Body of pancreas (tissue), 4 donors: ENCODE results near the gene LIPE. TPM values are rescaled to one million over a fixed set of nuclear protein-coding genes. Genes with fewer than 3 reads are reported as not detected.

Source experiments
- ATAC-seq: fragments of 150-250 bp; one replicate; pipeline ENCODE4 v1.9.1; 2016
- DNase-seq, 4 donors: peaks; one replicate each; pipeline ENCODE4 v3.0.0-alpha.2; 2019
- H3K27ac ChIP-seq, 4 donors: fragments of 200-600 bp; sonication (generic); 1 replicate in 3 of 4; 2 replicates in 1 of 4; pipeline versions ENCODE4 v1.5.1 to v1.6.1; 2016 to 2019; ENCODE audit warnings: mild to moderate bottlenecking in 1 of 4, mixed read lengths in 1 of 4, moderate library complexity in 1 of 4
- H3K27me3 ChIP-seq, 2 donors: fragments of 200-600 bp; sonication (generic); one replicate each; pipeline ENCODE4 v1.6.0; 2016; ENCODE audit warnings: mild to moderate bottlenecking in 1 of 2
- H3K36me3 ChIP-seq, 2 donors: fragments of 200-600 bp; sonication (generic); replicated peaks in 1 of 2; 2 replicates each; pipeline ENCODE4 v1.5.1; 2016; ENCODE audit warnings: low read depth in 2 of 2; ENCODE audit not compliant: insufficient read depth in 1 of 2
- H3K4me1 ChIP-seq: fragments of 200-600 bp; sonication (generic); one replicate; pipeline ENCODE4 v1.6.0; 2016
- H3K4me3 ChIP-seq, 2 donors: fragments of 200-600 bp; sonication (generic); 1 replicate in 1 of 2; 2 replicates in 1 of 2; pipeline ENCODE4 v1.5.1; 2016 to 2019
- H3K9me3 ChIP-seq, 3 donors: fragments of 200-600 bp; sonication (generic); 1 replicate in 2 of 3; 2 replicates in 1 of 3; pipeline ENCODE4 v1.5.1; 2016
- POLR2A ChIP-seq, 3 donors: fragments of 450-650 bp; IDR thresholded peaks; one replicate each; pipeline ENCODE4 v1.6.1; 2016; ENCODE audit warnings: antibody characterized with exemption in 3 of 3, mild to moderate bottlenecking in 2 of 3
- WGBS, 2 donors: methylation state at CpG; one replicate each; pipeline ENCODE4 v1.1.5; 2017; 5-methylcytosine and 5-hydroxymethylcytosine counted together
- intact Hi-C: fragments of 100-400 bp; cut with DNase I; formaldehyde crosslinking; loops from one replicate; pipeline ENCODE4 v1.15.1; 2023
- total RNA-seq, 2 donors: library from RNA; depleted of rRNA; stranded (reverse); fragments of >200 nt; gene quantifications; one replicate each; pipeline ENCODE4 v1.1.0, GENCODE V29; 2016
- TF ChIP-seq, protein P1 (sequence below), 7 experiments: fragments of 450-650 bp in 4 of 7; fragments of 200-600 bp in 3 of 7; sonication (generic) in 3 of 7; IDR thresholded peaks; one replicate each; pipeline ENCODE4 v1.5.1; 2016 to 2019; ENCODE audit warnings: antibody characterized with exemption in 7 of 7

The LIPE gene
- total RNA-seq, 2 donors from 2014 or later: 8.3 to 357 TPM

- Histone ChIP-seq H3K9me3 (no peaks in the 10 kb centered on the region), H3K4me3 (no peak overlapping the region), H3K27me3 (no peaks in the 10 kb centered on the region), H3K27ac (no peak overlapping the region), H3K4me1 (peaks cover 11% of the 10 kb centered on the region), H3K36me3 (no peaks in the 10 kb centered on the region)
- WGBS, 2 donors: 44 to 47% methylated on average over 4 of the region's 4 CpGs
- TF ChIP-seq, protein P1, sequence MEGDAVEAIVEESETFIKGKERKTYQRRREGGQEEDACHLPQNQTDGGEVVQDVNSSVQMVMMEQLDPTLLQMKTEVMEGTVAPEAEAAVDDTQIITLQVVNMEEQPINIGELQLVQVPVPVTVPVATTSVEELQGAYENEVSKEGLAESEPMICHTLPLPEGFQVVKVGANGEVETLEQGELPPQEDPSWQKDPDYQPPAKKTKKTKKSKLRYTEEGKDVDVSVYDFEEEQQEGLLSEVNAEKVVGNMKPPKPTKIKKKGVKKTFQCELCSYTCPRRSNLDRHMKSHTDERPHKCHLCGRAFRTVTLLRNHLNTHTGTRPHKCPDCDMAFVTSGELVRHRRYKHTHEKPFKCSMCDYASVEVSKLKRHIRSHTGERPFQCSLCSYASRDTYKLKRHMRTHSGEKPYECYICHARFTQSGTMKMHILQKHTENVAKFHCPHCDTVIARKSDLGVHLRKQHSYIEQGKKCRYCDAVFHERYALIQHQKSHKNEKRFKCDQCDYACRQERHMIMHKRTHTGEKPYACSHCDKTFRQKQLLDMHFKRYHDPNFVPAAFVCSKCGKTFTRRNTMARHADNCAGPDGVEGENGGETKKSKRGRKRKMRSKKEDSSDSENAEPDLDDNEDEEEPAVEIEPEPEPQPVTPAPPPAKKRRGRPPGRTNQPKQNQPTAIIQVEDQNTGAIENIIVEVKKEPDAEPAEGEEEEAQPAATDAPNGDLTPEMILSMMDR (IDR thresholded peaks at IDR 0.05): no peak
- no peak for TF ChIP-seq POLR2A (IDR thresholded peaks at IDR 0.05)
- intact Hi-C loops: no loop called here
- no peak for DNase-seq
- ATAC-seq: no peak
Measured at GRCh38 chr19:42392165-42392564, 35.0 kb downstream of the LIPE start.

GRCh38 chr19:42389899-42390298, 37.3 kb downstream of the LIPE start, which contains the start of gene CNFN:
TSS of gene CNFN (minus strand) at chr19:42390297. CDS start at chr19:42389037, 1,260 bp downstream.
- TF ChIP-seq, protein P1 (IDR thresholded peaks at IDR 0.05): no peak
- no peak for TF ChIP-seq POLR2A (IDR thresholded peaks at IDR 0.05)
- no peak for ATAC-seq
- H3K4me3 ChIP-seq: no peak within 1 kb of the TSS
- no peak within 1 kb of the TSS for H3K27ac ChIP-seq
- intact Hi-C loops: no loop called here
- no peak for DNase-seq
- no peaks in the 10 kb centered on the region for H3K27me3 ChIP-seq
- H3K4me1 ChIP-seq: peaks cover 8% of the 10 kb centered on the region
- 44 to 45% methylated on average over 12 of the region's 12 CpGs for WGBS, 2 donors
- H3K9me3 ChIP-seq: no peaks in the 10 kb centered on the region
- no peaks in the 10 kb centered on the region for H3K36me3 ChIP-seq

DNA sequence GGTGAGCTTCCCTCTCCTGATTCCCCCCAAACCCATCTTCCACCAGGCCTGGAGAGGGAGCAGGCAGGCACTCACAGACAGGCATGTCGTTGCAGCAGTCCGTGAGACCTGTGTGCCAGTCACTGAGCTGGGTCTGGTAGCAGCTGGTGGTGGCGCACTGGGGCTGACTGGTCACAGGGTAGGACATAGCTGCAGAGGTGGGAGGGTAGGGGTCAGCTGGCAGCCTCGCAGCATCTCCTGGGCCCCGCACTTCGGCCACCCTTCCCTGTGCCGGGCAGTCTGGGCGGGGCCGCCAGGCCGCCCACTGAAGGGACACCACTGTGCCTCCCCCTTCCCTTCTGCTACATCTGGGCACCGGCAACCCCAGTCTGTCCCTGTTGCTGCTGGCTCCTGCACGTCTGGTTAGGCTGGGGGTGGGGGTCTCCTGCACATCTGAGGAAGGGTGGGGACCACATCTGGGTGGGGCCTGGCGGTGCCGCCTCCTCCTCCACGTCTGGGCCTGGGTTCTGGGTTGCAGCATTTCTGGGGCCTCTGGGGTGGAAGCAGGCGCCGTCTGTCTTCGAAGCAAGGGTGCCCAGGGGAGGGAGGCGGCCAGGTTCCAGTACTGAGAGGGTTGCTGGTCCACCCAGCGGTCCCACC, 38.2 kb downstream of the LIPE start:
- H3K36me3 ChIP-seq: no peaks in the 10 kb centered on the region
- no peak overlapping the region for H3K4me3 ChIP-seq
- no peak for ATAC-seq

DNA sequence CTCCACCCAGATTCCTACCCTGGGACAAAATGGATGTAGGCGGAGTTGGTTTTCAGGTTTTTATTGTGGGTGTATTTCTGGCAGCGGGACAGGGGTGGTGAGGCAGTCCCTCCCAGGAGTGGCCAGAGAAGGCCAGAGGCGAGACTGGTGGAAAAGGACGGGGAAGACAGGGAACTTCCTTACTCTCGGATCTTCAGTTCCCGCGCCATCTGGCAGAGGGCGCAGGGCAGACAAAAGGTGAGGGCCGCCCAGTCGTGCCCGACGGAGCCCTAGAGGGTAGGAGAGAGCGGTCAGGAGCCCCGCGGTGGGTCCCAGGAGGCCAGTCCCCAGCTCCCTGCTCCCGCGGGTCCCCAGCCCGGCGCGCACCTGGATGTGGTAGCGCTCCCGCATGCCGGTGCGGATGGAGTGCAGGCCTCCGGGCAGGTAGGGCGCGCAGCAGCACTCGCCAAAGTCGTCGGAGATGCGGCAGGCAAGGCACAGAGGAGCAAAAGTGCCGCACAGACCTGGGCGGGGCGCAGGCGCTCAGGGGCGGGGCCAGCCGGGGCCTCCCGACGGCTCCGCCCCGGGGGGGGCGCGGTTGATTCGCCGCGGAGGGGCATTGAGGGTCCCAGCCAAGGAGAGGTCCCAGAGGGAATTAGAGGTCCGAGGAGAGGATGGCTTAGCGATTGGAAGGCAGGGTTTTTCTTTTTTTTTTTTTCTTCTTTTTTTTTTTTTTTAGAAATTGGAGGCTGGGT, 40.0 kb downstream of the LIPE start:
- 2% methylated on average over 9 to 42 of the region's 48 CpGs for WGBS, 2 donors
- Histone ChIP-seq H3K4me1 (peaks cover 8% of the 10 kb centered on the region), H3K4me3 (peak overlapping the region in 1 of 2 donors; percentile 9), H3K27ac (peak overlapping the region; percentile 11 to 74 (median 34)), H3K27me3 (no peaks in the 10 kb centered on the region), H3K9me3 (no peaks in the 10 kb centered on the region), H3K36me3 (no peaks in the 10 kb centered on the region)
- ATAC-seq (peak; percentile 82), DNase-seq (peak; percentile 59 to 74 (median 63))
- intact Hi-C loops: no loop called here
- TF ChIP-seq POLR2A (IDR thresholded peaks at IDR 0.05): peak in 1 of 3 donors; percentile 30
- TF ChIP-seq, protein P1 (IDR thresholded peaks at IDR 0.05): peak in 6 of 7 experiments; percentile 14 to 53 (median 46)

More for the DNA sequence above, 38.2 kb downstream of the LIPE start:
- intact Hi-C loops: no loop called here
- no peak for DNase-seq
- H3K27ac ChIP-seq: no peak overlapping the region
- TF ChIP-seq POLR2A (IDR thresholded peaks at IDR 0.05): no peak
- TF ChIP-seq, protein P1 (IDR thresholded peaks at IDR 0.05): no peak
- no peaks in the 10 kb centered on the region for H3K27me3 ChIP-seq
- H3K9me3 ChIP-seq: no peaks in the 10 kb centered on the region
- WGBS, 2 donors: 60 to 66% methylated on average over 1 to 19 of the region's 20 CpGs
- H3K4me1 ChIP-seq: peaks cover 8% of the 10 kb centered on the region
